Nephron (organoid): Measurements from ENCODE around the gene ATG16L2.

Experiments used
- H3K27ac Mint-ChIP-seq, 3 experiments: 2 replicates each; pipeline ENCODE4 v1.8.0; 2020; ENCODE audit warnings: mixed read lengths in 3 of 3, mild to moderate bottlenecking in 2 of 3, moderate library complexity in 1 of 3
- H3K27me3 Mint-ChIP-seq: 2 replicates; pipeline ENCODE4 v1.8.0; 2021; ENCODE audit warnings: low read depth, mild to moderate bottlenecking, moderate library complexity, mixed read lengths
- H3K36me3 Mint-ChIP-seq: 2 replicates; pipeline ENCODE4 v1.8.0; 2020; ENCODE audit warnings: low read depth, mixed read lengths
- H3K4me1 Mint-ChIP-seq: 2 replicates; pipeline ENCODE4 v1.8.0; 2020; ENCODE audit warnings: mixed read lengths
- H3K4me3 Mint-ChIP-seq, 3 experiments: 2 replicates each; pipeline ENCODE4 v1.8.0; 2020; ENCODE audit warnings: mild to moderate bottlenecking in 3 of 3, mixed read lengths in 3 of 3, moderate library complexity in 2 of 3
- H3K9me3 Mint-ChIP-seq: 2 replicates; pipeline ENCODE4 v1.8.0; 2020; ENCODE audit warnings: mixed read lengths
- CTCF ChIP-seq, 3 experiments: fragments of 200-600 bp; sonication (generic); IDR thresholded peaks; one replicate each; pipeline ENCODE4 v1.5.0; 2021; ENCODE audit warnings: antibody characterized with exemption in 3 of 3; ENCODE audit not compliant: unreplicated experiment in 3 of 3

The ATG16L2 gene

GRCh38 chr11:72774499-72774898, 39.7 kb upstream of the ATG16L2 start:
- no peaks in the 10 kb centered on the region for H3K9me3 Mint-ChIP-seq
- H3K4me3 Mint-ChIP-seq = no peak overlapping the region
- peaks cover 5% of the 10 kb centered on the region for H3K27me3 Mint-ChIP-seq
- H3K4me1 Mint-ChIP-seq = peaks cover 55% of the 10 kb centered on the region
- no peaks in the 10 kb centered on the region for H3K36me3 Mint-ChIP-seq
- peak overlapping the region in 2 of 3 experiments; percentile 76 to 84 for H3K27ac Mint-ChIP-seq
- no peak for TF ChIP-seq CTCF (IDR thresholded peaks at IDR 0.05; ENCODE audit: unreplicated experiment in 3 of 3)

- H3K36me3 Mint-ChIP-seq = no peaks in the 10 kb centered on the region
- peaks cover 5% of the 10 kb centered on the region for H3K27me3 Mint-ChIP-seq
- no peaks in the 10 kb centered on the region for H3K9me3 Mint-ChIP-seq
- no peak for TF ChIP-seq CTCF (IDR thresholded peaks at IDR 0.05; ENCODE audit: unreplicated experiment in 3 of 3)
- H3K27ac Mint-ChIP-seq = peak overlapping the region; percentile 34 to 84 (median 76)
- peak overlapping the region in 2 of 3 experiments; percentile 8 to 12 for H3K4me3 Mint-ChIP-seq
- H3K4me1 Mint-ChIP-seq = peaks cover 59% of the 10 kb centered on the region
These were observed 38.7 kb upstream of the ATG16L2 start for GRCh38 chr11:72775288-72776110.

- H3K27ac Mint-ChIP-seq = peak overlapping the region; percentile 55 to 84 (median 60)
- H3K27me3 Mint-ChIP-seq = peaks cover 5% of the 10 kb centered on the region
- H3K4me1 Mint-ChIP-seq = peaks cover 52% of the 10 kb centered on the region
- H3K9me3 Mint-ChIP-seq = no peaks in the 10 kb centered on the region
- no peaks in the 10 kb centered on the region for H3K36me3 Mint-ChIP-seq
- no peak for TF ChIP-seq CTCF (IDR thresholded peaks at IDR 0.05; ENCODE audit: unreplicated experiment in 3 of 3)
- peak overlapping the region in 1 of 3 experiments; percentile 22 for H3K4me3 Mint-ChIP-seq
These were observed 37.9 kb upstream of the ATG16L2 start for GRCh38 chr11:72776117-72776843.

GRCh38 chr11:72776844-72777754, 37.1 kb upstream of the ATG16L2 start:
- Mint-ChIP-seq H3K4me1 (peaks cover 49% of the 10 kb centered on the region), H3K36me3 (no peaks in the 10 kb centered on the region), H3K27me3 (peaks cover 8% of the 10 kb centered on the region), H3K4me3 (peak overlapping the region in 1 of 3 experiments; percentile 34), H3K27ac (peak overlapping the region in 1 of 3 experiments; percentile 55), H3K9me3 (no peaks in the 10 kb centered on the region)
- TF ChIP-seq CTCF (IDR thresholded peaks at IDR 0.05; ENCODE audit: unreplicated experiment in 3 of 3) = no peak

- no peak for TF ChIP-seq CTCF (IDR thresholded peaks at IDR 0.05; ENCODE audit: unreplicated experiment in 3 of 3)
- Mint-ChIP-seq H3K36me3 (no peaks in the 10 kb centered on the region), H3K27ac (no peak overlapping the region), H3K4me3 (peak overlapping the region in 2 of 3 experiments; percentile 17 to 34), H3K9me3 (no peaks in the 10 kb centered on the region), H3K27me3 (peaks cover 9% of the 10 kb centered on the region), H3K4me1 (peaks cover 49% of the 10 kb centered on the region)
These were observed 36.4 kb upstream of the ATG16L2 start for GRCh38 chr11:72777755-72778278.
